ACC112 (cell line): ENCODE results near the gene EFHD1.

Experiments used
- H2AFZ ChIP-seq: fragments of 200-600 bp; sonication (generic); one replicate; pipeline ENCODE4 v1.6.0; 2017; ENCODE audit warnings: antibody characterized with exemption, low read length; ENCODE audit not compliant: unreplicated experiment
- H3K27ac ChIP-seq: fragments of 200-600 bp; sonication (generic); 2 replicates; pipeline ENCODE4 v1.5.1; 2014; ENCODE audit warnings: low read depth, mild to moderate bottlenecking, antibody characterized with exemption, low read length, moderate library complexity
- H3K27me3 ChIP-seq: fragments of 200-600 bp; sonication (generic); 2 replicates; pipeline ENCODE4 v1.6.1; 2014; ENCODE audit warnings: mild to moderate bottlenecking, antibody characterized with exemption, low read length, moderate library complexity, mixed read lengths; ENCODE audit not compliant: insufficient read depth
- H3K36me3 ChIP-seq: fragments of 200-600 bp; sonication (generic); 2 replicates; pipeline ENCODE4 v1.6.1; 2016; ENCODE audit warnings: mild to moderate bottlenecking, antibody characterized with exemption, low read length, moderate library complexity, mixed read lengths; ENCODE audit not compliant: insufficient read depth
- H3K4me1 ChIP-seq: fragments of 200-600 bp; sonication (generic); one replicate; pipeline ENCODE4 v1.6.1; 2016; ENCODE audit warnings: low read length, mixed read lengths; ENCODE audit not compliant: insufficient read depth, unreplicated experiment, control insufficient read depth
- H3K4me3 ChIP-seq: fragments of 200-600 bp; sonication (generic); 2 replicates; pipeline ENCODE4 v1.5.1; 2014; ENCODE audit warnings: mild to moderate bottlenecking, low read depth, low read length
- H3K79me2 ChIP-seq: fragments of 200-600 bp; sonication (generic); one replicate; pipeline ENCODE4 v1.6.0; 2016; ENCODE audit warnings: low read length; ENCODE audit not compliant: control insufficient read depth, unreplicated experiment, insufficient read depth

The EFHD1 gene

DNA sequence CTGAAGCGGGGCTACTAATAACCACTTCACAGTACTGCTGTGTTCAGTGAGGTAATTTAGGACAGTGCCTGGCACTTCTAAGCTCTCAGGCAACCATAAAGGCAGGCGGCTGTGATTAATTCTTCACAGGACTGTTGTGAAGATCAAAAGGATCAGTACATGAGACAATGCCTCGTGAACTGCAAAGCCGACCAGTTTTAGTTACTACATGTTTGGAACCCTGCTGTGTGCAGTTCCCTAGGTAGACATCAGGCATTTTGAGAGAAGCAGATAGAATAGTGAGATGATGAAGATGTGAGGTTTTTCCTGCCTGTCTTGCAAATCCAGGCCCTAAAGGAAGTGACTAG is 19.1 kb downstream of the EFHD1 start:
- Histone ChIP-seq H3K27me3 (0 out of 2 replicates have a peak, but pooled peaks cover 5% of the 10 kb centered on the region), H3K4me1 (no peaks in the 10 kb centered on the region), H3K36me3 (no peaks in the 10 kb centered on the region), H2AFZ (no peak overlapping the region), H3K79me2 (no peaks in the 10 kb centered on the region), H3K4me3 (no peak overlapping the region), H3K27ac (no peak overlapping the region)

GRCh38 chr2:232653441-232653840 is 20.0 kb downstream of the EFHD1 start:
- Histone ChIP-seq H3K36me3 (no peaks in the 10 kb centered on the region), H3K27me3 (0 out of 2 replicates have a peak, but pooled peaks cover 4% of the 10 kb centered on the region), H3K4me1 (no peaks in the 10 kb centered on the region), H2AFZ (no peak overlapping the region), H3K79me2 (no peaks in the 10 kb centered on the region), H3K4me3 (no peak overlapping the region), H3K27ac (no peak overlapping the region)

DNA sequence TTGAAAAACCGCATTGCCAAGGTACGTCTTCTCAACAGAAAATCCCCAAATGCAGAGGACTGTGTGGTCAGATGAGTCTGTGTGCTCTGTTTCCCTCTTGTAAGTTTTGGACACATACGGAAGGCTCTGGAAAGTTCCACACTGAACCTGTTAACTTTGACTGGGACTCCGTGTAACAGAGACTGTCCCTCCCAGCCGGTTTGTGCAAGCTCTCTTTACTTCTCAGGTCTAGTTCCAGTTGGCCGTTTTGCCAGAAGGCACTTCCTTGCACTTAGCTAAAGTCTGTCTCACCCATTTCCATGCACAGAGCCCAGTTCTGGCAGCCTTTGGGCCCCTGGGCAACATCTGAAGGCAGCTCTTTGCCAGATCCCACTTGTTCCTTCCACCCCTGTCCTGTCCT is 22.0 kb downstream of the EFHD1 start:
- no peaks in the 10 kb centered on the region for H3K4me1 ChIP-seq
- H3K36me3 ChIP-seq, result no peaks in the 10 kb centered on the region
- no peak overlapping the region for H2AFZ ChIP-seq
- H3K27ac ChIP-seq, result no peak overlapping the region
- H3K79me2 ChIP-seq, result no peaks in the 10 kb centered on the region
- H3K27me3 ChIP-seq, result no peaks in the 10 kb centered on the region
- H3K4me3 ChIP-seq, result no peak overlapping the region

GRCh38 chr2:232658217-232658785 is 24.9 kb downstream of the EFHD1 start:
- Histone ChIP-seq H3K27me3 (no peaks in the 10 kb centered on the region), H3K27ac (no peak overlapping the region), H3K36me3 (no peaks in the 10 kb centered on the region), H2AFZ (no peak overlapping the region), H3K79me2 (no peaks in the 10 kb centered on the region), H3K4me3 (no peak overlapping the region), H3K4me1 (no peaks in the 10 kb centered on the region)

- Histone ChIP-seq H3K4me3 (no peak overlapping the region), H3K27ac (no peak overlapping the region), H2AFZ (no peak overlapping the region), H3K27me3 (no peaks in the 10 kb centered on the region), H3K4me1 (no peaks in the 10 kb centered on the region), H3K79me2 (no peaks in the 10 kb centered on the region), H3K36me3 (no peaks in the 10 kb centered on the region)
These were observed 26.0 kb downstream of the EFHD1 start for GRCh38 chr2:232659359-232659758.

DNA sequence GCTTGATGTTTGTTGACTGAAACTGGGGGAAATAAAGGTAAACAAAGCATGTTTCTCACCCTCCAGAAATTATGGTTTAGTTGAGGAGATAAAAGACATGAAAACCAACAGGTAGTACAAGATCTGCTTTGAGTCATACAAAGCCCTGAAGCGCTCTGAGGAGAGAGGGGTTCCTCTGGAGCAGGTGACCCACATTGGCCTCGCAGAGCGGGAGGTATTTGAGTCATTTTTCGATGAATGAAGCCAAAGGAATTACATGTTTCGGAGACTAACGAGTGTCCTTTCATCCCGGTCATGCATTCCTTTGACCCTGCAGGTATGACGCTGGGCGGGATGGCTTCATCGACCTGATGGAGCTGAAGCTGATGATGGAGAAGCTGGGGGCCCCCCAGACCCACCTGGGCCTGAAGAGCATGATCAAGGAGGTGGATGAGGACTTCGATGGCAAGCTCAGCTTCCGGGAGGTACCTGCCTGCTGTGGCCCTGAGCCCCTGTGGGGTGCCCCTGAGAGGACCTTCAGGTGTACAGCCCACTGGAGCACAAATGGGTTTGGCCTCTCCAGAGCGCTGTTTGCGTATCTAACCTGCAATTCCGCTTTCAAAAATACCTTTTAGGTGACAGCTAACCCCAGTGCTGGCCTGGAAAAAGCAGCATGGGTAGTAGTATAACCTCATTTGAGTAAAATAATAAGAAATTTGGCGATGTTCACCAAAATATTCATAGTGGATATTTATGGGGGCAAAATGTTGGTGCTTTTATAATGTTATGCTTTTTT is 29.3 kb downstream of the EFHD1 start:
- H3K79me2 ChIP-seq, result no peaks in the 10 kb centered on the region
- H2AFZ ChIP-seq, result no peak overlapping the region
- H3K27me3 ChIP-seq, result no peaks in the 10 kb centered on the region
- H3K36me3 ChIP-seq, result no peaks in the 10 kb centered on the region
- H3K4me3 ChIP-seq, result no peak overlapping the region
- H3K27ac ChIP-seq, result no peak overlapping the region
- H3K4me1 ChIP-seq, result no peaks in the 10 kb centered on the region

GRCh38 chr2:232666051-232666805 is 32.8 kb downstream of the EFHD1 start:
- Histone ChIP-seq H3K4me3 (no peak overlapping the region), H3K79me2 (no peaks in the 10 kb centered on the region), H3K36me3 (no peaks in the 10 kb centered on the region), H2AFZ (no peak overlapping the region), H3K4me1 (no peaks in the 10 kb centered on the region), H3K27ac (no peak overlapping the region), H3K27me3 (no peaks in the 10 kb centered on the region)

GRCh38 chr2:232667989-232668583 is 34.7 kb downstream of the EFHD1 start:
- Histone ChIP-seq H3K4me3 (no peak overlapping the region), H2AFZ (no peak overlapping the region), H3K4me1 (no peaks in the 10 kb centered on the region), H3K27ac (no peak overlapping the region), H3K79me2 (no peaks in the 10 kb centered on the region), H3K36me3 (no peaks in the 10 kb centered on the region), H3K27me3 (no peaks in the 10 kb centered on the region)

DNA sequence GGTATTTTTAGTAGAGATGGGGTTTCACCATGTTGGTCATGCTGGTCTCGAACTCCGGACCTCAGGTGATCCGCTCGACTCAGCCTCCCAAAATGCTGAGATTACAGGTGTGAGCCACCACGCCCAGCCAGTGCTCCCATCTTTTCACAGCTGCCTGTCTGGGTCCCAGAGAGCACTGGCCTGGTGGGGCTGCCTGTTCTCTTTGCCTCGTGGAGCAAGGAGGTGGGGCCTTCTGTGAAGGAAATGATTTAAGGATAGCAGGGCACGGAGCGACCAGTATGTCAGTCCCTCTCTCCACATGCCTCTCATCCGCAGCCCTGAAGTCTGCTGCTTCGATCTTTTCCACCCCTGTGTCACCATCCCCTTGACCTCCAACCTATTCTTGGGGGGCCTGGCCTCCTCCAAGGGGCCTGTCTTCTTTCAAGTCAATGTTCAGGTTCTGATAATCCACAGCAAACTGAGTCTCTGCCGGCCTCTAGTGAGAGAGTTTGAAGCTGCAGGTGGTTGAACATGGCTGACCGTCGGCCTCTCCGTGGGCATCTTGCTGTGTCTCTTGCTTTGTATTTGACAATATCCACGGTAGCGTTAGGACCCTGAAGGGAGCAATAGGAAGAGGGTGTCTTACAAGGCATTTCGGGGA is 35.5 kb downstream of the EFHD1 start:
- H3K4me1 ChIP-seq, result no peaks in the 10 kb centered on the region
- peak overlapping the region; percentile 81 for H2AFZ ChIP-seq
- H3K36me3 ChIP-seq, result no peaks in the 10 kb centered on the region
- H3K27ac ChIP-seq, result no peak overlapping the region
- H3K27me3 ChIP-seq, result no peaks in the 10 kb centered on the region
- no peaks in the 10 kb centered on the region for H3K79me2 ChIP-seq
- H3K4me3 ChIP-seq, result no peak overlapping the region

DNA sequence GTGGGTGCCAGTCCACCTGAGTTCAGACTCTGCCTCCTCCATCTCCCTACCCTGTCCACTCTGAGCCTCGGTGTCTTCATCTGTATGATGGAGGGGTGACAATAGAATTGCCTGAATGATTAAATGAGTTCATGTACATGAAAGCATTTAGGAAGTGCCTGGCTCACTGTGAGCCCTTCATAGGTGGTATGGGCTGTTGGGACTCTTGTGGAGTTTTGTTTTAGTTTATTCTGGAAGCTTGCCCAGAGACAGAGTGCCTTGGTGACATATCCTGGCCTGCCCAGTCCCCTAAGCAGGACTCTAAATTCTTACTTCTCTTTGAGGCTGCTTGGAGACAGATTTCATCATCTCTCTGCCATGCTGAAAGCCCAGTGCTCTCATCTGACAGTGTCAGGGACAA is 39.2 kb downstream of the EFHD1 start:
- Histone ChIP-seq H3K4me1 (no peaks in the 10 kb centered on the region), H3K36me3 (no peaks in the 10 kb centered on the region), H3K79me2 (no peaks in the 10 kb centered on the region), H2AFZ (no peak overlapping the region), H3K27ac (no peak overlapping the region), H3K27me3 (no peaks in the 10 kb centered on the region), H3K4me3 (no peak overlapping the region)
